ENCODE results near the gene CALY. TPM values are rescaled to one million over a fixed set of nuclear protein-coding genes. Genes with fewer than 3 reads are reported as not detected.
"Not testable (repeated sequence)": the region's sequence is repeated elsewhere in the genome, so short reads cannot be mapped to it uniquely, and the experiment has no call there.

Gene CALY
- polyA plus RNA-seq, 4 donors, result 1.1 to 3.0 TPM; not detected in 2

GRCh38 chr10:133326223-133326551 lies 10.5 kb downstream of the CALY start:
- no peaks in the 10 kb centered on the region for H3K36me3 ChIP-seq (ENCODE audit: control insufficient read depth in 3 of 3, insufficient read depth in 2 of 3, low read depth in 1 of 3, low read length in 3 of 3)
- peaks cover 3 to 54% (median 31%) of the 10 kb centered on the region in 3 donors for H3K27me3 ChIP-seq (ENCODE audit: control insufficient read depth in 3 of 3, insufficient read depth in 3 of 3, low read length in 3 of 3)
- H3K9me3 ChIP-seq (ENCODE audit: control insufficient read depth in 2 of 2, insufficient read depth in 1 of 2, low read depth in 1 of 2, low read length in 1 of 2), result peaks cover 0 to 2% of the 10 kb centered on the region in 2 donors
- DNase-seq (no peak), FAIRE-seq (no peak)
- no peak overlapping the region for H3K27ac ChIP-seq (ENCODE audit: low read depth in 1 of 3, low read length in 2 of 3)
- peak overlapping the region in 1 of 3 donors; percentile 41 for H3K4me3 ChIP-seq (ENCODE audit: low read depth in 1 of 3, low read length in 3 of 3)
- WGBS, 3 donors, result 26 to 36% (median 34%) methylated on average over 9 of the region's 9 CpGs
- peaks cover 0 to 13% (median 3%) of the 10 kb centered on the region in 3 donors for H3K4me1 ChIP-seq (ENCODE audit: control insufficient read depth in 3 of 3, insufficient read depth in 2 of 3, low read depth in 1 of 3, low read length in 2 of 3)

GRCh38 chr10:133325440-133326222 lies 11.1 kb downstream of the CALY start:
- Histone ChIP-seq H3K4me1 (ENCODE audit: control insufficient read depth in 3 of 3, insufficient read depth in 2 of 3, low read depth in 1 of 3, low read length in 2 of 3) (peaks cover 0 to 13% (median 3%) of the 10 kb centered on the region in 3 donors), H3K4me3 (ENCODE audit: low read depth in 1 of 3, low read length in 3 of 3) (peak overlapping the region; percentile 13 to 41 (median 28)), H3K27me3 (ENCODE audit: control insufficient read depth in 3 of 3, insufficient read depth in 3 of 3, low read length in 3 of 3) (peaks cover 3 to 51% (median 31%) of the 10 kb centered on the region in 3 donors), H3K27ac (ENCODE audit: low read depth in 1 of 3, low read length in 2 of 3) (no peak overlapping the region), H3K36me3 (ENCODE audit: control insufficient read depth in 3 of 3, insufficient read depth in 2 of 3, low read depth in 1 of 3, low read length in 3 of 3) (no peaks in the 10 kb centered on the region), H3K9me3 (ENCODE audit: control insufficient read depth in 2 of 2, insufficient read depth in 1 of 2, low read depth in 1 of 2, low read length in 1 of 2) (peaks cover 0 to 2% of the 10 kb centered on the region in 2 donors)
- DNase-seq, result peak in 1 of 2 donors; percentile 36
- WGBS, 3 donors, result 2 to 3% (median 2%) methylated on average over 58 to 91 of the region's 91 CpGs
- FAIRE-seq, result no peak

- FAIRE-seq (no peak), DNase-seq (no peak)
- WGBS, 3 donors, result 11 to 20% (median 13%) methylated on average over 10 to 20 of the region's 20 CpGs
- peaks cover 0 to 2% of the 10 kb centered on the region in 2 donors for H3K9me3 ChIP-seq (ENCODE audit: control insufficient read depth in 2 of 2, insufficient read depth in 1 of 2, low read depth in 1 of 2, low read length in 1 of 2)
- no peak overlapping the region for H3K27ac ChIP-seq (ENCODE audit: low read depth in 1 of 3, low read length in 2 of 3)
- peak overlapping the region in 1 of 3 donors; percentile 2 for H3K4me3 ChIP-seq (ENCODE audit: low read depth in 1 of 3, low read length in 3 of 3)
- peaks cover 0 to 11% (median 3%) of the 10 kb centered on the region in 3 donors for H3K4me1 ChIP-seq (ENCODE audit: control insufficient read depth in 3 of 3, insufficient read depth in 2 of 3, low read depth in 1 of 3, low read length in 2 of 3)
- no peaks in the 10 kb centered on the region for H3K36me3 ChIP-seq (ENCODE audit: control insufficient read depth in 3 of 3, insufficient read depth in 2 of 3, low read depth in 1 of 3, low read length in 3 of 3)
- peaks cover 3 to 49% (median 33%) of the 10 kb centered on the region in 3 donors for H3K27me3 ChIP-seq (ENCODE audit: control insufficient read depth in 3 of 3, insufficient read depth in 3 of 3, low read length in 3 of 3)
Measured at GRCh38 chr10:133324857-133325260, 11.8 kb downstream of the CALY start.

- H3K27ac ChIP-seq (ENCODE audit: low read depth in 1 of 3, low read length in 2 of 3), result peak overlapping the region in 1 of 3 donors; percentile 69
Measured at GRCh38 chr10:133324198-133324792, 12.4 kb downstream of the CALY start.

GRCh38 chr10:133322064-133322709 lies 14.5 kb downstream of the CALY start:
- not testable (repeated sequence) for H3K36me3 ChIP-seq (ENCODE audit: control insufficient read depth in 3 of 3, insufficient read depth in 2 of 3, low read depth in 1 of 3, low read length in 3 of 3); H3K9me3 ChIP-seq (ENCODE audit: control insufficient read depth in 2 of 2, insufficient read depth in 1 of 2, low read depth in 1 of 2, low read length in 1 of 2); FAIRE-seq; H3K4me1 ChIP-seq (ENCODE audit: control insufficient read depth in 3 of 3, insufficient read depth in 2 of 3, low read depth in 1 of 3, low read length in 2 of 3); DNase-seq; H3K4me3 ChIP-seq (ENCODE audit: low read depth in 1 of 3, low read length in 3 of 3); H3K27ac ChIP-seq (ENCODE audit: low read depth in 1 of 3, low read length in 2 of 3)
- H3K27me3 ChIP-seq (ENCODE audit: control insufficient read depth in 3 of 3, insufficient read depth in 3 of 3, low read length in 3 of 3), result peaks cover 0 to 30% (median 18%) of the 10 kb centered on the region in 3 donors
- WGBS, 3 donors, result 72 to 76% (median 73%) methylated on average over 11 to 12 of the region's 14 CpGs

More at GRCh38 chr10:133324198-133324792, 12.4 kb downstream of the CALY start:
- FAIRE-seq, result no peak
- peak overlapping the region in 2 of 3 donors; percentile 31 to 40 for H3K4me3 ChIP-seq (ENCODE audit: low read depth in 1 of 3, low read length in 3 of 3)
- WGBS, 3 donors, result 2 to 7% (median 5%) methylated on average over 9 to 13 of the region's 13 CpGs
- peaks cover 3 to 48% (median 30%) of the 10 kb centered on the region in 3 donors for H3K27me3 ChIP-seq (ENCODE audit: control insufficient read depth in 3 of 3, insufficient read depth in 3 of 3, low read length in 3 of 3)
- H3K9me3 ChIP-seq (ENCODE audit: control insufficient read depth in 2 of 2, insufficient read depth in 1 of 2, low read depth in 1 of 2, low read length in 1 of 2), result peaks cover 0 to 2% of the 10 kb centered on the region in 2 donors
- H3K4me1 ChIP-seq (ENCODE audit: control insufficient read depth in 3 of 3, insufficient read depth in 2 of 3, low read depth in 1 of 3, low read length in 2 of 3), result peaks cover 0 to 10% (median 3%) of the 10 kb centered on the region in 3 donors
- peak; percentile 87 to 90 for DNase-seq
- H3K36me3 ChIP-seq (ENCODE audit: control insufficient read depth in 3 of 3, insufficient read depth in 2 of 3, low read depth in 1 of 3, low read length in 3 of 3), result no peaks in the 10 kb centered on the region

- peaks cover 0 to 17% (median 10%) of the 10 kb centered on the region in 3 donors for H3K27me3 ChIP-seq (ENCODE audit: control insufficient read depth in 3 of 3, insufficient read depth in 3 of 3, low read length in 3 of 3)
- H3K4me1 ChIP-seq (ENCODE audit: control insufficient read depth in 3 of 3, insufficient read depth in 2 of 3, low read depth in 1 of 3, low read length in 2 of 3); H3K9me3 ChIP-seq (ENCODE audit: control insufficient read depth in 2 of 2, insufficient read depth in 1 of 2, low read depth in 1 of 2, low read length in 1 of 2); H3K4me3 ChIP-seq (ENCODE audit: low read depth in 1 of 3, low read length in 3 of 3); H3K36me3 ChIP-seq (ENCODE audit: control insufficient read depth in 3 of 3, insufficient read depth in 2 of 3, low read depth in 1 of 3, low read length in 3 of 3); DNase-seq; H3K27ac ChIP-seq (ENCODE audit: low read depth in 1 of 3, low read length in 2 of 3); FAIRE-seq: not testable (repeated sequence)
- 93 to 97% (median 96%) methylated on average over 6 of the region's 6 CpGs for WGBS, 3 donors
Measured at GRCh38 chr10:133320852-133321422, 15.8 kb downstream of the CALY start.

- peaks cover 0 to 6% (median 5%) of the 10 kb centered on the region in 3 donors for H3K27me3 ChIP-seq (ENCODE audit: control insufficient read depth in 3 of 3, insufficient read depth in 3 of 3, low read length in 3 of 3)
- FAIRE-seq, result no peak
Measured at GRCh38 chr10:133318494-133319127, 18.1 kb downstream of the CALY start.

More at GRCh38 chr10:133318494-133319127, 18.1 kb downstream of the CALY start:
- WGBS, 3 donors, result 6 to 11% (median 9%) methylated on average over 42 to 51 of the region's 51 CpGs
- H3K4me1 ChIP-seq (ENCODE audit: control insufficient read depth in 3 of 3, insufficient read depth in 2 of 3, low read depth in 1 of 3, low read length in 2 of 3), result no peaks in the 10 kb centered on the region
- H3K4me3 ChIP-seq (ENCODE audit: low read depth in 1 of 3, low read length in 3 of 3), result peak overlapping the region; percentile 5 to 34 (median 27)
- H3K36me3 ChIP-seq (ENCODE audit: control insufficient read depth in 3 of 3, insufficient read depth in 2 of 3, low read depth in 1 of 3, low read length in 3 of 3), result no peaks in the 10 kb centered on the region
- no peak overlapping the region for H3K27ac ChIP-seq (ENCODE audit: low read depth in 1 of 3, low read length in 2 of 3)
- H3K9me3 ChIP-seq (ENCODE audit: control insufficient read depth in 2 of 2, insufficient read depth in 1 of 2, low read depth in 1 of 2, low read length in 1 of 2), result no peaks in the 10 kb centered on the region
- DNase-seq, result peak; percentile 49 to 81

Data from small intestine (tissue), 7 donors.